ENCODE data around the gene CGNL1.

Gene CGNL1

DNA sequence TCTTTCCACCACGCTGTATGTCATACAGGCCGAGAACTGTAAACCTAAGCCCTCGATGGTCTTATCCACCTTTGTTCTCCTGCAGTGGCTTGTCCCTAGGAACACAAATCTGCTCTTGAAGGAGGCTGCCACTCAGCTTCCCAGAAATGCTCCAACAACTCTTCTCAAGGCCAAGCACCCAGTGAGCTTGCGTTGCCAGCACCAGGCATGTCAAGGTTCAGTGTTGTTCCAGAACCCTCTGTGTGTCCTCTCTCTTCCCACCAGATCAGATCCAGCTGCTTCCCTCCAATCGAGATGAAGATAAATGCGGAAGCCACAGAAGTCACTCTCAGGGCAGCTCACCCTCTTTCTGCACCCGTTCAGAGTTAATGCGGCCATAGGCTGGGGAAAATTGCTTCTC, 204.1 kb downstream of the CGNL1 start:
- DNase-seq: no peak

DNA sequence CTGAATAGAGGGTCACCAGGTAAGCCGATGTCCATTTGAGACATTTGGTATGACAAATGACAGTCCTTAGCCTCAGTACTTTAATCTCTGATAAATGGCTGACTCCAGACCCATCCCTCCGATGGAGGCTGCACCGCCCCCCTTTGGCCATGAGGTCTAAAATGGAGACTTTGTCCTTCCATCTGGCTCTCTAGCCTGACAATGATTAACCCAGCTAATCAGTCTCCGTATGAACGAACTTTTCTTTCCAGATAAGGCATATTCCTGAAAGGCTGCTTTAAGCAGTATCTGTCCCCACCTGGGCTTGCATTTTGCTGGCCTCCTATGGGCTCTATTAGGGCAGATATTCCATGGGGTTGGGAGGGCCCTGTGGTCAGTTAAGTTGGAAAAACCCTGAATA, 204.6 kb downstream of the CGNL1 start:
- DNase-seq: no peak

DNA sequence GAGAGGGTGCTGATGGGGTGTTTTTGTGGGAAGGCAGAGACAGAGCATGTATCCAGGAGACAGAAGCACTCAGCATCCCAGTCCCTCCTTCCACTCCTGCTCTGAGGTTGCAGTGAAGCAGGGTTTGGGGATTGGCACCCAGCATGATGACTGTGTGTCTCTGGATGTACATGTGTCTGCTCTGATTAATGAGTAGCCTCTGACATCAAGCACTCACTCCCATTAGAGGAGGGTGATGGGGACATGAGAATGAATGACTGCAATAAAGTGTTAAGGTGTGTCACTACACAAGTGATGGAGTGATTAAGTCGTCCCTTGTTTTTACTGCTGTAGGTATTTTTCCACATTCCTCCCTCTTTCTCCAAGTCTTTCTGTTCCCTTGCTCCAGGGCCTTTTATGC, 205.8 kb downstream of the CGNL1 start:
- DNase-seq: no peak

DNA sequence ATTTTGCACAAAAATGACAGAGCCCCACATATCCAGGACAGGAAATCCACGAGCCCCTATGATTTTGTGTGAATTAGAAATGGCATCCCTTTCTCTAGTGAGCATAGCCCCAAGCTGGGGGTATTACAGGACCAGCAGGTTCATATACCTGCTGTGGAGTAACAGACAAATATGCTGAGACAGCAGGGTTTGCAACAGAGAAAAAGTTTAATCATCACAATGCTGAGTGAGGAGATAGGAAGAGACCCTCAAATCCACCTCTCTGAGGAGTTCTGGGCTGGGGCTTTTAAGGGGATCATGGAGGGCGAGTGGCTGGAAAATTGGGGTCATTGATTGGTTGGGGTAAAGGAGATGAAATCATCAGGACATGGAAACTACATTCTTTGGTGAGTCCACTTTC, 207.0 kb downstream of the CGNL1 start:
- DNase-seq: no peak

DNA sequence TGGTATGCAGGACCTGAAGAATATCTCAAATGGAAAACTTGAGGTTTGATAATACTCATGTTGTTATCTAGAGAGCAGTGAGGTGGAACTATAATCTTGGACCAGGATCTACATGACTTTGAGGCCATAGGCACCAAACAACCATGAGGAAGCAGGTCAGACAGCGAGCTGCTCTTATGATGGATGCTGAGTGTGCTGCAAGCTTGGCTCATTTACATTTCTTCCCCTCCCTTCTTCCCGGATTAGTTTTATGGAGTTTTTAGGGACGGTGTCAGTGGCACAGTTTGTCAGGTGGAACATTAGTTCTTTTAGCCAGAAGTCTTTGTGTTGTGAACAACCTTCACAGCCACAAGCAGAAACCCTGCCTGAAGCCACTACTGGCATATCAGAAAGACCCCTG, 207.4 kb downstream of the CGNL1 start:
- no peak for DNase-seq

DNA sequence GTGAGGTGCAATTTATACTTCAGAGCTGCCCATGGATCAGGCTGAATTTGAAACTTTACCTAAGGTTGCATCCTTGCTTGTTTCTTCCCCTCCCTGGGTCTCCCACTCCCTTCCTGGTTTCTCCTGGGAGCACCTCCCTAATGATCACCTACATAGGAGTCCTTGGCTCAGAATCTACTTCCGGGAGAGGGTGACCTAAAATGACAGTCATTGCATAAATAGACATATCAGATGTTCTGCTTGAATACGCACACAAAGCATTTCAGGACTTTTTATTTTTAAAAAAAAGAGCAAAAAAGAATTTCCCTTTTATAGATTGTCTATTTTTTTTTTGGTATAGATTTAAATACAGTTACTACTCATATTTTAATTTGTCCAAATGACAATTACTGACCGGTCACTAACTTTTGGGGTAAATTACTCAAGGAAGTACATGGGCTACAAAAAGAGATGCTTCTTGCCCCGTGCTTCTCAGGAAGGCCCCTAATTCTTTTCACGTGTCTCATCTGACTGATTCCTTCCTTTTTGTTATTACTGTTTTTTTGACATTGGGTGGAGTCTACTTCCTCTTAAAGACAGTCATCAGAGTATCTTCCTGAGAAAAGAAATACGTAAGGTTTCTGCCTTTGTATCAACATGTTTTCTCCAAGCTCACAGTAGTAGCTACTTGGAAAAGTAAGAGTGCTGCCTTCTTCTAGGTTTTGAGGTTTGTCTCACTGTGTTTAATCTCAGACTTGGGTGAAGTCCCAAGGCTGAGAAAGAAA, 210.5 kb downstream of the CGNL1 start:
- DNase-seq: no peak

DNA sequence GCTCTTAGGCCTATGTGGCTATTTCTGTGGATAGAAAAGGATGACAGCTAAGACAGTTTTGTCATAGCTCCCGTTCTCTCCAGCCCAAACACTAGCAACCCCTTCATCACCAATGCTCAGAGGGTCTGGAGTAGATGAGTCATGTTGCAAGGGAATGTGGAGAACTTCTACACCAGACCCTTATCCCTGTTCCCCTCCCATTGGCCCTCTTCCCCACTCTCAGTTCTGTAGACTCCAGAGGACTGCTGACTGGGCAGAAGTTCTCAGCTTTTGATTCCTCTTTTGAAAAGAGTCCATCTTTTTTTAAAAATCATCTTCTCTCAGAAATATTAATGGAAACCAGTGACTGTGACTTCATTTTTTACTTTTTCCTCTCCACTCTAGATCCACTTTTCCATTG, 213.0 kb downstream of the CGNL1 start:
- DNase-seq: no peak

DNA sequence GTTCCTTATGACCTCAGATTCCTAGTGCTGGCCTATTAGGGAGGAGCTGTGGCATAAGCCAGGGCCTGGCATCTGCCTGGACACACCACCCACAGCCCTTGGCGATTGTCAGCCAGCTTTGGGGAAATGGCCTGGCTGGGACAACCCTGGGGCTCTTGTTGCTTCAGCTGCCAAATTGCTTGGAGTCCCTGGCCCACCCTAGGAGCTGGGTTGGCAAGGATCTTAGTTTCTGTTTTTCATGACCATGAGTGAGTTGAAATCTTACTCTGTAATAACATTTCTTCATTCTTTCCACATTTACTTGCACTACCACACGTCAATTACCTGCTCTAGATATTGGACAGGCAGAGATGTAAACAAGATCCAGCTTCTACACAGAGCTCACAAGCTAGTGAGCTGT, 213.4 kb downstream of the CGNL1 start:
- DNase-seq: no peak

DNA sequence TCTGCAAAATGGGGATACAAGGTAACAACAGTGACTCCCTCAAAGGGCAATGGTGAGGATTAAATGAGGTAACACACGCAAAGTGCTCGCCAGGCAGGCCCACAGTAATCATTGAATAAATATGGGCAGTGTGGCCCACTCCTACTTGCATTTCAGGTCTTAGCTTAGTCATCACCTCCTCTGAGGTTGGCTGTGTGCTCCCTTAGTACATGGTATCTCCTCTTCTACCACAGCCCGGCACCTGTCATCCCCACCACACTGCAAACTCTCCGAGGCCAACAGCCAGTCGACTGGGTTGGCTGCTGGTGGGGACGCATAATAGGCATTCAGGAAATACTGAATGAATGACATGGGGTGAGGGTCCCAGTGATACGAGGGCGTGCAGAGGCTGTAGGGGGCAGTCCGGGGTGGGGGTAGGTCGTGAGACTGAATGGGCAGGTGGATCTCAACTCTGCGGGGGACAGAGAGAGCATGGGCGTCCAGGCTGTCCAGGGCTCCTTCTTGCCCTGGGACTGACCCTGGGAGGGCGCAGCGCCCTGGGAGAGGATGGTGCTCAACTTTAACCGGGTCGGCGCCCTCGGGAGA, 215.0 kb downstream of the CGNL1 start:
- DNase-seq: no peak

DNA sequence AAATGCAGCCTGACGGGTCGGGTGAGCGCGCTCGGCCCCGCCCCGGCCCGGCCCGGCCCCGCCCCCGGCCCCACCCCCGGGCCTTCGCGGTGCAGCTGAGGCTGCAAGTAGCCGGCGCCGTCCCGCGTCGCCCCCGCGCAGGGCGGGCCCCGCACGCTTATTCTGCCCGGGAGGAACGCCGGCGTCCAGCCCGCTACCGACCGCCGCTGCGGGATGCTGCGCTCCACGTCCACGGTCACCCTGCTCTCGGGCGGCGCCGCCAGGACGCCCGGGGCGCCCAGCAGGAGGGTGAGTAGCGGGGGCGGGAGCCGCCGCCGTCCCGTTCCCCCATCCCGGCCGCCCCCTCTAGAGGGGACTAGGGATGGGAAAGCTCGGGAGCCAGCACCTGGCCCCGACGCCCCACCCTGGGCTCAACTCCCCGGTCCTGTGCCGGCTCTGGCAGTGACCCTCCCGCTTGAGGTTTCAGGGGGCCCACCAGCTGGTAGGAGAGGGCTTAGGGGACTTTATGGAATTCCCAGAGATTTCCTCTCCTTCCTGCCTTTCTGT, 215.6 kb downstream of the CGNL1 start, which contains the start of gene MYZAP:
Gene MYZAP (plus strand): TSS at position 83 of the 546 bp plus-strand sequence. CDS start 131 bp downstream, at position 214.
- no peak for DNase-seq

DNA sequence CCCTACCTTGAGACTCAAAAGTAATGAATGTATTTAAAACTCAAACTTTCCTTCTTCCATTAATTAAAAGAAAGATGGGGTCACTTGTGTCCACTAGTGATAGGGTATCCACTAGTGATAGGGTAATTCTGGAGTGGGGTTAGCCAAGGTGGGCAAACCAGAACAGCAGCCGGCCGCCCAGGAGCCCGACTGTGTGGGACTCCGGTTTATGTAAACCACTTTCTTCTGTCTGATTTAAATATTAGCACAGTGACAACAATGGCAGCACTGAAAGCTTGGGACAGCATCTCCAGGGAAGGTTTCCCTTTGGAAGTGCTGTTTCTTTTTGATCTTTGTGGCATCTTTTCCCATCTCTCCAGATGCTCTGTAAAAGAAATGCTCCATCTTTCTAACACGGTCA, 216.1 kb downstream of the CGNL1 start:
- no peak for DNase-seq

DNA sequence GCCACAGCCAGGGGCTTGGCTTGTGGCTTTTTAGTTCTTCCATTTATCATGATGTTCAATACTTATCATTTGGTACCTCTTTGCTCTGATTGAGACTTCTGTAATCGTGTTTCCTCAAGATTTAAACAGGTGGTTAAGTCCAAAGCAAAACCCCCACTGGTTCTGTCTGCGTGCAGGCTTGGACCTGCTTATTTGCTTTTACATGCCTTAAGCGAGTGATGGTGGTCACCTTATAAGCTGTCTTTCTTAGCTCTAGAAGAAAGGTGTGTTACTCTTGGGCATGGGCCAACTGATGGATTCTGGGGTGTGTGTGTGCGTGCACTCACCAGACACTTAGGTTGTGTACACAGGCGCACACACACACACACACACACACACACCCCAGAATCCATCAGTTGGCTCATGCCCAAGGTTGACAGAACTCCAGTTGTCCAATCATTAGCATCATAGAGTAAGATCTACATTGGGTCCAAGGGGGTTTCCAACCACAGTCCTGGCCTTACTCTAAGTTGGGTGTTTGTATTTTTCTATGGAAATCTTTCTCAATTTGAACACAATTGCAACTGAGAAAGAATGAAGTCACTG, 216.6 kb downstream of the CGNL1 start:
- DNase-seq: no peak

DNA sequence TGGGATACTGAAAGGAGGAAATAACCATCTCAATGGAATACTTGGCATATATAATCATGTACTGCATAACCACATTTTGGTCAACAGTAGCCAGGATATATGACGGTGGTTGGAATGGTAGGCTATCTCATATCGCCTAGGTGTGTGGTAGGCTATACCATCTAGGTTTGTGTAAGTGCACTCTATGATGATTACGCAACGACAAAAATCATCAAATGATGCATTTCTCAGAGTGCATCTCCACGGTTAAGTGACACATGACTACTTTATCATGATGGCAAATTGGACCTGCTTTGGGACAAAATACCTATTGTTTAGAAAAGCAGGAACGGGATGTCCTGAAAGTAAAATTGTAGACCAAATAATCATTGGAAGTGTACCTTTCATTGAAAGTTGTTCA, 218.2 kb downstream of the CGNL1 start:
- DNase-seq: no peak

DNA sequence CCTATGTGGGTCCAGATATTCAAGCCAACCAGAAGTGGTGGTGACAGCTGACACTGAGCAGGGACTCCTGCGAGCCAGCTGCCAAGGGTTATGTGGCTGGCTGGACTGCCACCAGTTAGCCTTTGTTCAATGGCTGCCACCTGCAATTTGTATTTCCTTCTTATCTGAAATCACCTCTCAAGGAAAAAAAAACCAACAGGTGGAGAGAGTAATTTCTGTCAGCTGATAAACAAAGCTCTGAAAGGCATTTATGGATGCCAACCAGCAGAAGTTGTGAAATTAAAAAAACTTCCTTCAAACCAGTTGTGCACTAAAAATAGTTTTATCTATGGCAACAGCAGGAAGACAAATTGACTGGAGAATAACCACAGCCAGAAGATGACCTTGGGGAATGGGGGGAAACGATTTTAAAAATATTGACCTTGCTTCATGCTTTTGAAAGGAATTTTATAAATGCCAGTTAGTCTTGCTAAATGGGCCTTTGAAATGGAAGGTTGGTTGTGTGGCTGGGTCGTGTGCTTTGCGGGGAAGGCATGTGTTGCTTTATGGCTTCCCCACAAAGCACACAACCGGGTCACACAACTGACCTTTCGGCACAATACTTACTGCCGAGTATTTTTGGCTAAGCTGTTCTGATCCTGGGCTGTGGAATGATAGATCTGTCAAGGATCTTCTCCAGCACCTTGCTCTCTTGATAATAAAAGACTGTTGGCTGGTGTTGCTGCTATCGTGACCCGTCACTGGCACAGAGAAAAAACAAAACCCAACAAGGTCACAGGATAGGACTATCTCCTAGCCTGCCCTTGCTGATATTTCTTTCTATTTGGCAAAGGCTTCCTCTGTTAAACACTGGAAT, 218.9 kb downstream of the CGNL1 start:
- no peak for DNase-seq

DNA sequence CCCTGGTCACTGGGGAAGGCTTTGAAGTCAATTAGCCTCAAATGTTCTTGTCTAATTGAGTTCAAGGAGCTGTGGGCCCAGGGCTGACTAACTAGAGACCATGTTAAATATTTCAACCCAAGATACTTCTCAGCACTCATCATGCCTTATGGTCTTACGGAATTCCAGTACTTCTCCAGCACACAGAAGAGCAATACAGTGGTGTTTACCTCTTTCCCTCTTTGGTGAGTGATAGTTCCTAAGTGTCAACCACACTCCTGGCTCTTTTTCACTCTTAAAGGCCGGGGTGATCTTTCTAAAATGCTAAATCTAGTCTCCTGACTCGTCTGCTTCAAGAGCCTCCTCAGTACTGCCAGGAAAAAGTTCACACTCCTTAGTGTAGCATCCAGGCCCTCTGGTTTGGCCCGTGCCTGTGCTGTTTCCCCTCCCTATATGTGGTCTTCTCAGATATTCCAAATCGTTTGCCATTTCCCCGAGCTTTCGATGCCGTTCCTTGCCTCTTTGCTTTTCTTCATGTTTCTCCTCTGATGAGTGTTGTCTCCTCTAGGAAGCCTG, 220.1 kb downstream of the CGNL1 start:
- no peak for DNase-seq

DNA sequence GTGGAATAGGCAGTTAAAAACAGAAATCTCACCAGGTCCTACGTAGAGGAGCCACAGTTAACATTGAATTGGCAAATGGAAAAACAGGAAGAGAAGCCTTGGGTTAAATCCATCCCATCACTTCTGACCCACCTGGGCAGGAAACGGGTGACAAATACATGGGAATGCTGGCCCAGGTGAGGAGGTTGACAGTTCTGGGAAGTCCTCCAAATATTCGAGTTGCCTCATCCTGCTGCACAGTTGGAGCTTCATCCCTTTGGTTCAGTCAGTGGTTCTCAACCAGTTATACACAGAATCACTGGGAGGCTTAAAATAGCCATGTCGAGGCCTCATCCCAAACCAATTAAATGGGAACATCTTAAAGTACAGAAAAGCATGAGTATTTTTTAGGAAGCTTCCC, 220.7 kb downstream of the CGNL1 start:
- DNase-seq: no peak

DNA sequence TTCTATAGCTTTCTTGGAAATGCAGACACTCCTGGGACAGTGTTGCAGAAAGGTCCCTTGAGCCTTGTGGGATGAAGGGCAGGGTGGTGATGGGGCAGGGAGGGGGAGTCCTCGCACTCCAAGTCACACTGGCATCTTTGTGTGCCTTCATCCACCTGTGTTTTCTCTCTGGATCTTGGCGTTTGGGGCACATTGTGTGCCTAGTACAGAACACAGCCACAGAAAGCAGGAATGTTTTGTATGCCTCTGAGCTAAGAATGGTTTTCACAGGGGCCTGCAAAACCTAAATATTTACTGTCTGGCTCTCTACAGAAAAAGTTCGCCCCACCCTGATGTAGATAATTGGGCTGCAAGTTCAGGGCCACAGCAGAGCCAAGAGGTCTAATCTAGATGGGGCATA, 221.1 kb downstream of the CGNL1 start:
- DNase-seq: no peak

DNA sequence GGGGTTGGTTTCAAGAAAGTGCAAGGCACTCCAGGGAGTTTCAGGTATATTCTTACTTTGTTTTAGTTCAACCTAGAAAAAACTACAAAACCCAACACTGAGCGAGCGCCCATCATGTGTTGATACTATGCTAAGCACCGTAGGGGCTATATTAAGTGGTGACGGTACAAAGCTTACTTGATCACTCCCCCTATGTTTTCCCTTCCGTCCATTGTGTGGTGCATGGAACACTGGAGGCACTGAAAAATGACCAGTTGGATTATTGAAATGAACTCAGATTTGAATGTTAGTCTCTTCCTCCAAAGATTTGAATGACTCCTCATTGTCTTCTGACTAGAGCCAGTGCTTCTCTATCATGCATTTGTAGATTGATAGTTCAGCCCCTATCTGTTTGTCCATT, 222.0 kb downstream of the CGNL1 start:
- DNase-seq: no peak

DNA sequence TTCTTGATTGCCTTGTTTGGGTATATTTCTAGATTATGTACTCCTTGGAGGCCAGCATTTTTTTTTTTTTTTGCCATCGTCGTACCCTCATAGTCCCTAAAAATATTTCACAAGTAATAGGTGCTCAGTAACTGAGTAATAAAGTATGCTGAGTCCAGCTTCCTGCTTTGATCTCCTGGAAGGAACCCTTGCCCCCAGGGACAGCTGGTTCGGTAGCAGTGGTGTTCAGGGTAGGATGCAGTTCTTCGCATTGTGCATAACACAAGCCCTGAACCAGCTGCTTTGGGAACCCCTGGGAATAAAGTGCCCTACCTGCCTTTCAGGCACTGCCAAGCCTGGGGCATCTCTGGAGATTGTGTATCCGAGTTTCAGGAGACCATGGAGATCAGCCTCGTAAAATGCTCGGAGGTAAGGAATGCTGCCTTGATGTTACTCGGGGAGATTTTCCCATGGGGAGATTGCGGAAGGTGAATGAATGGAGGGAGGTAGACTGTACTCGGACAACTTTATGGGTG, 223.0 kb downstream of the CGNL1 start:
- DNase-seq: no peak

DNA sequence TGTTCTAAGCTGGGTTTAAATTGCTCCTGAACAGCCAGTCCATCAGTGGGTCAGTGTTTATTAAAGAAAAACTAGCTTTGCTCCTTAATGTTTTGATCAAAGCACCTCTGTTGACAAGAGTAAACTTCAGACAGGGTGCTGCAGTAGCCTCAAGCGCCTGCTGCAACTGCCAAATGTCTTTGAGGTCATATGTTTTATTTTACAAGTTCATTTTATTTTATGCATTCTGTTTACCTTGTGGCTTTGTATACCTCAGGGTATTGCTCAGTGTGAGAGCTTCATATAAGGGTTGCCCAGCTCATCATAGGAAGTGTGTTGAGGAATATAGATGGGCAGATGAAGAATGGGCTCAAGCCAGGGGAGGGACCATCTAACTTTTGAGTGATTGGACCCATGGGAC, 223.9 kb downstream of the CGNL1 start:
- no peak for DNase-seq
